ENCODE data around the gene ZDHHC22. TPM values are rescaled to one million over a fixed set of nuclear protein-coding genes. Genes with fewer than 3 reads are reported as not detected.

Gene ZDHHC22
- total RNA-seq, 6 donors from 2014 or later, result 0.06 TPM; not detected in 5

DNA sequence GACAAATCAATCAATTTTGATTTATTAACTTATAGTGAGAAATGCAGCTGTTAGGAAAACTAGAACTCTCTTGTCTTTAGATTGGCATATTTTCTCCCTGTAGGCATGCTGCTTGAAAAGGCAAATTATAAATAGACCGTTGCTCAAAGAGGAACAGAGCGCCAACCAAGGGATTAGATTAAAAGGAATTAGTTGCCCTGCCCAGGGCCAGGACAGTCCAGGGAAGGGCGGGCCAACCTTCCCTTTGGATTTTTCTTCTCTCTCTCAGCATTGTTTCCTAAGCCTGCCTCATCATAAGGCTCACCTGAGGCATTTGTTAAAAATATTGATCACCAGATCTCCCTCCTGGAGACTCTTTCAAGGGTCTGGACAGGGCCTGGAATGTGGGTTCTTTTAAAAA is 34.9 kb downstream of the ZDHHC22 start:
- no peaks in the 10 kb centered on the region for H3K27me3 ChIP-seq
- peaks cover 16 to 29% (median 23%) of the 10 kb centered on the region in 4 donors for H3K4me1 ChIP-seq
- ATAC-seq (ENCODE audit: low FRiP score in 2 of 2) (no peak), DNase-seq (no peak)
- TF ChIP-seq POLR2AphosphoS5 (IDR thresholded peaks at IDR 0.05) (no peak), POLR2A (IDR thresholded peaks at IDR 0.05) (no peak), EP300 (IDR thresholded peaks at IDR 0.05) (no peak)
- TF ChIP-seq, protein P1, sequence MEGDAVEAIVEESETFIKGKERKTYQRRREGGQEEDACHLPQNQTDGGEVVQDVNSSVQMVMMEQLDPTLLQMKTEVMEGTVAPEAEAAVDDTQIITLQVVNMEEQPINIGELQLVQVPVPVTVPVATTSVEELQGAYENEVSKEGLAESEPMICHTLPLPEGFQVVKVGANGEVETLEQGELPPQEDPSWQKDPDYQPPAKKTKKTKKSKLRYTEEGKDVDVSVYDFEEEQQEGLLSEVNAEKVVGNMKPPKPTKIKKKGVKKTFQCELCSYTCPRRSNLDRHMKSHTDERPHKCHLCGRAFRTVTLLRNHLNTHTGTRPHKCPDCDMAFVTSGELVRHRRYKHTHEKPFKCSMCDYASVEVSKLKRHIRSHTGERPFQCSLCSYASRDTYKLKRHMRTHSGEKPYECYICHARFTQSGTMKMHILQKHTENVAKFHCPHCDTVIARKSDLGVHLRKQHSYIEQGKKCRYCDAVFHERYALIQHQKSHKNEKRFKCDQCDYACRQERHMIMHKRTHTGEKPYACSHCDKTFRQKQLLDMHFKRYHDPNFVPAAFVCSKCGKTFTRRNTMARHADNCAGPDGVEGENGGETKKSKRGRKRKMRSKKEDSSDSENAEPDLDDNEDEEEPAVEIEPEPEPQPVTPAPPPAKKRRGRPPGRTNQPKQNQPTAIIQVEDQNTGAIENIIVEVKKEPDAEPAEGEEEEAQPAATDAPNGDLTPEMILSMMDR (IDR thresholded peaks at IDR 0.05), result no peak
- peak overlapping the region in 1 of 4 donors; percentile 28 for H3K27ac ChIP-seq
- H3K36me3 ChIP-seq, result peaks cover 2 to 53% (median 9%) of the 10 kb centered on the region in 4 donors
- no peaks in the 10 kb centered on the region for H3K9me3 ChIP-seq
- 75 to 76% methylated on average over 3 of the region's 3 CpGs for WGBS, 2 donors
- no peak overlapping the region for H3K4me3 ChIP-seq

GRCh38 chr14:77105145-77105939 is 36.2 kb downstream of the ZDHHC22 start:
- H3K27ac ChIP-seq, result no peak overlapping the region
- peaks cover 2 to 48% (median 6%) of the 10 kb centered on the region in 4 donors for H3K36me3 ChIP-seq
- no peak overlapping the region for H3K4me3 ChIP-seq
- DNase-seq (no peak), ATAC-seq (ENCODE audit: low FRiP score in 2 of 2) (no peak)
- TF ChIP-seq, protein P1 (IDR thresholded peaks at IDR 0.05), result no peak
- TF ChIP-seq POLR2A (IDR thresholded peaks at IDR 0.05) (no peak), EP300 (IDR thresholded peaks at IDR 0.05) (no peak), POLR2AphosphoS5 (IDR thresholded peaks at IDR 0.05) (no peak)
- H3K27me3 ChIP-seq, result no peaks in the 10 kb centered on the region
- peaks cover 16 to 31% (median 22%) of the 10 kb centered on the region in 4 donors for H3K4me1 ChIP-seq
- WGBS, 2 donors, result 82% methylated on average over 6 of the region's 6 CpGs
- no peaks in the 10 kb centered on the region for H3K9me3 ChIP-seq

DNA sequence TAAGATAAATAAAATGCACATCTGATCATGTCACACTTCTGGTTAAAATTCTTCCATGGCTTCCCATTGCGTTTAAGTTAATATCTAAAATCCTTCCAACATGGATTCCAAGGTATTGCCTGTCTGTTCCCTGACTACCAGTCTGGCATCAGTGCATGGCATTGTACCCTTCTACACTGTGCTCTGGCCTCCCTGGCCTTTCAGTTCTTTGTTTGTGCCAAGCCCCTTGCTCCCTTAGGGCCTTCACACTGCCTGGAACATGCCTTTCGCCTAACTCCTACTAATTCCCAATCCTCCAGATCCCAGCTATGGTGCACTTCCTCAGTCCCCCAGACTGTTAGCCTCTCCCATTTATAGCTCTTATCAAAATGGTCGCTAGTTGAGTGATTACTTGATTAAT is 37.2 kb downstream of the ZDHHC22 start:
- peaks cover 26 to 35% (median 30%) of the 10 kb centered on the region in 4 donors for H3K4me1 ChIP-seq
- H3K36me3 ChIP-seq, result peaks cover 0 to 39% (median 5%) of the 10 kb centered on the region in 4 donors
- no peak overlapping the region for H3K27ac ChIP-seq
- 86 to 90% methylated on average over 3 of the region's 3 CpGs for whole genome bisulfite sequencing, 2 donors
- H3K4me3 ChIP-seq, result no peak overlapping the region
- TF ChIP-seq, protein P1 (IDR thresholded peaks at IDR 0.05), result no peak
- TF ChIP-seq EP300 (IDR thresholded peaks at IDR 0.05) (no peak), POLR2A (IDR thresholded peaks at IDR 0.05) (no peak), POLR2AphosphoS5 (IDR thresholded peaks at IDR 0.05) (no peak)
- no peak for DNase-seq
- no peaks in the 10 kb centered on the region for H3K27me3 ChIP-seq
- H3K9me3 ChIP-seq, result no peaks in the 10 kb centered on the region
- no peak for ATAC-seq (ENCODE audit: low FRiP score in 2 of 2)

GRCh38 chr14:77103951-77104350 is 37.6 kb downstream of the ZDHHC22 start:
- H3K9me3 ChIP-seq, result no peaks in the 10 kb centered on the region
- H3K4me1 ChIP-seq, result peaks cover 30 to 38% (median 34%) of the 10 kb centered on the region in 4 donors
- no peaks in the 10 kb centered on the region for H3K27me3 ChIP-seq
- WGBS, 2 donors, result 92 to 100% methylated on average over 4 to 6 of the region's 6 CpGs
- no peak for ATAC-seq (ENCODE audit: low FRiP score in 2 of 2)
- H3K27ac ChIP-seq, result no peak overlapping the region
- no peak for TF ChIP-seq POLR2AphosphoS5 (IDR thresholded peaks at IDR 0.05)
- TF ChIP-seq POLR2A (IDR thresholded peaks at IDR 0.05), result no peak
- TF ChIP-seq EP300 (IDR thresholded peaks at IDR 0.05), result no peak
- TF ChIP-seq, protein P1 (IDR thresholded peaks at IDR 0.05), result no peak
- H3K4me3 ChIP-seq, result no peak overlapping the region
- no peak for DNase-seq
- H3K36me3 ChIP-seq, result peaks cover 0 to 35% (median 5%) of the 10 kb centered on the region in 4 donors
